ENCODE measurements around the gene FAM20A. TPM values are rescaled to one million over a fixed set of nuclear protein-coding genes. Genes with fewer than 3 reads are reported as not detected.

Gene FAM20A
- total and polyA plus RNA-seq, 4 donors = 69.7 to 101 (median 79.0) TPM

DNA sequence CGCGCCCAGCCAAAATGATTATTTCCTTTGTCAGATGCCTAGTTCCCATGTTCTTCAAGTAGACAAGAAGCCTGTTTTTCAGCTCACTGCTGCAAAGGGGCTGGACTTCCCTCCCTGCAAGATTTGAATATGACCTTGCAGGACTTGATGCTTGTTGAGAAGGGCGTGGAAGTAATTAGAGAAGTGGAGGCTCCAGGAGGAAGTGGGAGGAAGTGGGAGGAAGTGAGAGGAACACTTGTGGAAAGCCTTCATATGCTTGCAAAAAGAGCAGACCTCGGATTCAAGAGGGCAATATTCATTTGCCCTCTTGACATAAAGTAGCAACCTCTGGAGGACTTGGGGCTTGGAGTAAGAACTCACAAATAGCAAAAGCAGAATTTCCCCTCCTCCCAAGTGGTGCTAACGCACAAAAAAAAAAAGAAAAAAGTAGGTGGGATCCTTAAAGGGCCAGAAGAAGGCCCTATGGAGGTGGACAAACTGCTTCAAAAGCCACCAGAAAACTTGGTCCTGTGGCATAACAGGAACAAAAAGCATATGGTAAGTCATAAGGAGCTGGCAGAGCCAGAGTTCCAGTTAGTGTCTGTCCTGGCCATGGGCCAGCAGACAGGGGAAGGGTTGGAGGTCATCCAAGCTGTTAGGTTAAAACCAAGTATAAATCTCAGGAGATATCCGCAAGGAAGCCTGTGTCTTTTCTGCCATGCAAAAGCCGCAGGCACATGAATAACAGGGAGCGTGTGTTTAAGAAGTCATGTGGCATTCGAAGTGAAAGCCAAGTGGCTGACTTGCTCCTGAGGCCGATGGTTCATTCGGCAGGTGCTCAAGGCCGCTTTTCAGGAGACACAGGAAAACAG lies 109.6 kb downstream of the FAM20A start:
- peaks cover 0 to 15% (median 5%) of the 10 kb centered on the region in 5 donors for H3K4me1 ChIP-seq (ENCODE audit: control insufficient read depth in 5 of 5, insufficient read depth in 5 of 5, low read length in 5 of 5)
- H3K9me3 ChIP-seq (ENCODE audit: control insufficient read depth in 4 of 4, insufficient read depth in 3 of 4, low read length in 3 of 4) = no peaks in the 10 kb centered on the region
- 29 to 40% methylated on average over 12 of the region's 12 CpGs for WGBS, 2 donors
- peak; percentile 73 for ATAC-seq (ENCODE audit: insufficient read depth, low FRiP score)
- H3K4me3 ChIP-seq = no peak overlapping the region
- TF ChIP-seq, protein P1, sequence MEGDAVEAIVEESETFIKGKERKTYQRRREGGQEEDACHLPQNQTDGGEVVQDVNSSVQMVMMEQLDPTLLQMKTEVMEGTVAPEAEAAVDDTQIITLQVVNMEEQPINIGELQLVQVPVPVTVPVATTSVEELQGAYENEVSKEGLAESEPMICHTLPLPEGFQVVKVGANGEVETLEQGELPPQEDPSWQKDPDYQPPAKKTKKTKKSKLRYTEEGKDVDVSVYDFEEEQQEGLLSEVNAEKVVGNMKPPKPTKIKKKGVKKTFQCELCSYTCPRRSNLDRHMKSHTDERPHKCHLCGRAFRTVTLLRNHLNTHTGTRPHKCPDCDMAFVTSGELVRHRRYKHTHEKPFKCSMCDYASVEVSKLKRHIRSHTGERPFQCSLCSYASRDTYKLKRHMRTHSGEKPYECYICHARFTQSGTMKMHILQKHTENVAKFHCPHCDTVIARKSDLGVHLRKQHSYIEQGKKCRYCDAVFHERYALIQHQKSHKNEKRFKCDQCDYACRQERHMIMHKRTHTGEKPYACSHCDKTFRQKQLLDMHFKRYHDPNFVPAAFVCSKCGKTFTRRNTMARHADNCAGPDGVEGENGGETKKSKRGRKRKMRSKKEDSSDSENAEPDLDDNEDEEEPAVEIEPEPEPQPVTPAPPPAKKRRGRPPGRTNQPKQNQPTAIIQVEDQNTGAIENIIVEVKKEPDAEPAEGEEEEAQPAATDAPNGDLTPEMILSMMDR (IDR thresholded peaks at IDR 0.05; ENCODE audit: control extremely low read depth, extremely low read depth) = no peak
- no peak overlapping the region for H3K9ac ChIP-seq (ENCODE audit: insufficient read depth in 1 of 2, low read length in 2 of 2)
- no peaks in the 10 kb centered on the region for H3K36me3 ChIP-seq (ENCODE audit: control insufficient read depth in 4 of 4, insufficient read depth in 4 of 4, low read length in 4 of 4)
- no peaks in the 10 kb centered on the region for H3K27me3 ChIP-seq (ENCODE audit: control insufficient read depth in 3 of 3, insufficient read depth in 3 of 3, low read length in 2 of 3)
- H3K27ac ChIP-seq (ENCODE audit: low read depth in 1 of 2, low read length in 1 of 2) = peak overlapping the region; percentile 10 to 82
- DNase-seq = peak; percentile 19 to 61 (median 39)

DNA sequence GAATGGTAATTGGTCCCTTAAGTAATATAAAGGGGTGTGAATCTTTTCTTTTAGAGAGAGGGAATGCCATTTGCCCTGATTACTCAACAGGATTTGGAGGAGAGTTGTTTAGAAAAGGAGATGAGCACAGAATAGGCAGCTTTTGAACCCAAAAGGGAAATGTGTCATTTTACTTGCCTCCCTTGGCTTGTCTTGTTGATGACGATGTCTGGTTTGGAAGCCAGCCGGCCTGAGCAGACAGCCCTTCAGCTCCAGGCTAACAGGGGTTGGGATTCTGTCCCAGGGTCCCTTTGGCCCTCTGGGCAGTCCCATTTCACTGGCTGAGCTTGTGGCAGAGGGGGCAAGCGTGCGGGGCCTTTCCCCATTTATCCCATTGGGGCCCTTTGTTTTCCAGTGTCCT lies 111.2 kb downstream of the FAM20A start:
- TF ChIP-seq, protein P1 (IDR thresholded peaks at IDR 0.05; ENCODE audit: control extremely low read depth, extremely low read depth) = no peak
- ATAC-seq (ENCODE audit: insufficient read depth, low FRiP score) (no peak), DNase-seq (peak in 1 of 3 donors; percentile 38)
- H3K27me3 ChIP-seq (ENCODE audit: control insufficient read depth in 3 of 3, insufficient read depth in 3 of 3, low read length in 2 of 3) = peaks cover 0 to 2% (median 0%) of the 10 kb centered on the region in 3 donors
- H3K36me3 ChIP-seq (ENCODE audit: control insufficient read depth in 4 of 4, insufficient read depth in 4 of 4, low read length in 4 of 4) = no peaks in the 10 kb centered on the region
- H3K4me1 ChIP-seq (ENCODE audit: control insufficient read depth in 5 of 5, insufficient read depth in 5 of 5, low read length in 5 of 5) = peaks cover 0 to 15% (median 5%) of the 10 kb centered on the region in 5 donors
- H3K9ac ChIP-seq (ENCODE audit: insufficient read depth in 1 of 2, low read length in 2 of 2) = no peak overlapping the region
- no peaks in the 10 kb centered on the region for H3K9me3 ChIP-seq (ENCODE audit: control insufficient read depth in 4 of 4, insufficient read depth in 3 of 4, low read length in 3 of 4)
- 70 to 76% methylated on average over 4 of the region's 4 CpGs for WGBS, 2 donors
- H3K4me3 ChIP-seq = no peak overlapping the region
- no peak overlapping the region for H3K27ac ChIP-seq (ENCODE audit: low read depth in 1 of 2, low read length in 1 of 2)

Other genes starting within 250 kb of the FAM20A start
- 10 to 100 TPM; 31.7 to 58.5 TPM for gene WIPI1, start 143.9 kb downstream of the FAM20A start, total RNA-seq
- 10 to 100 TPM; 30.4 to 51.9 TPM for gene WIPI1, start 143.9 kb downstream of the FAM20A start, polyA plus RNA-seq
- gene PRKAR1A, start 88.9 kb downstream of the FAM20A start, total RNA-seq = 100 to 1,000 TPM; 377 to 422 TPM
- gene PRKAR1A, start 88.9 kb downstream of the FAM20A start, polyA plus RNA-seq = 100 to 1,000 TPM in 1 of 2 donors, 10 to 100 TPM in 1; 74.0 to 152 TPM